Muscle layer of duodenum (tissue), 2 donors: ENCODE data around the gene MSL3B.

Experiments
- H3K27ac ChIP-seq: one replicate; pipeline ENCODE4 v1.7.0; 2013; ENCODE audit warnings: mild to moderate bottlenecking, low read length
- H3K27me3 ChIP-seq: one replicate; pipeline ENCODE4 v1.7.0; 2013; ENCODE audit warnings: low read depth, mild to moderate bottlenecking, control low read depth, low read length
- H3K36me3 ChIP-seq, 2 donors: one replicate each; pipeline ENCODE4 v1.7.0; 2013; ENCODE audit warnings: low read length in 2 of 2, control low read depth in 1 of 2, mild to moderate bottlenecking in 1 of 2; ENCODE audit not compliant: insufficient read depth in 2 of 2, control insufficient read depth in 1 of 2
- H3K4me1 ChIP-seq, 2 donors: one replicate each; pipeline ENCODE4 v1.7.0; 2013; ENCODE audit warnings: low read length in 2 of 2, mild to moderate bottlenecking in 2 of 2, control low read depth in 1 of 2, moderate library complexity in 1 of 2; ENCODE audit not compliant: insufficient read depth in 2 of 2, control insufficient read depth in 1 of 2
- H3K4me3 ChIP-seq, 2 donors: one replicate each; pipeline ENCODE4 v1.7.0; 2013; ENCODE audit warnings: low read length in 2 of 2, low read depth in 1 of 2, mild to moderate bottlenecking in 1 of 2
- H3K9me3 ChIP-seq, 2 donors: one replicate each; pipeline ENCODE4 v1.7.0; 2013; ENCODE audit warnings: low read length in 2 of 2, control low read depth in 1 of 2, mild to moderate bottlenecking in 1 of 2; ENCODE audit not compliant: control insufficient read depth in 1 of 2
- donor health status: healthy.

The MSL3B gene

DNA sequence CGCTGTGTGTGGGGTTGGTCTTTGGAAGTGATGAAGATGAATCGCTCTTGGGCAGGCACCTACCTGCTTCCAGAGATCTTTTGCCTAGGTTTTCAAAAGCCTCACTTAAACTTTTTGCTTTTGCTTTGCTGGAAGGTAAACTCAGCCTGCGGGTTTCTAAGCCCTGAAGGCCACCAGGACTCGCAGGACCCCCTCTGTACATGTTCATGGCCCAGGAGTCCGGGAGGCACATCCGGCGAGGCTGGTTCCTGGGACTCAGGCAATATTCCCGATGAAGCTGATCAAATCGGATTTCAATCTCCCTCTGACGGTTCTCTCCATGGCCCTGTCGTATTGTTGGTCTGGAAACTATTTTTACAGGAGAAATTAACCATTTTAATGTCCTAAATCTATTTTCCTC, 27.0 kb downstream of the MSL3B start:
- Histone ChIP-seq H3K4me3 (no peak overlapping the region), H3K4me1 (no peaks in the 10 kb centered on the region), H3K36me3 (no peaks in the 10 kb centered on the region), H3K27me3 (no peaks in the 10 kb centered on the region), H3K27ac (no peak overlapping the region), H3K9me3 (no peaks in the 10 kb centered on the region)

DNA sequence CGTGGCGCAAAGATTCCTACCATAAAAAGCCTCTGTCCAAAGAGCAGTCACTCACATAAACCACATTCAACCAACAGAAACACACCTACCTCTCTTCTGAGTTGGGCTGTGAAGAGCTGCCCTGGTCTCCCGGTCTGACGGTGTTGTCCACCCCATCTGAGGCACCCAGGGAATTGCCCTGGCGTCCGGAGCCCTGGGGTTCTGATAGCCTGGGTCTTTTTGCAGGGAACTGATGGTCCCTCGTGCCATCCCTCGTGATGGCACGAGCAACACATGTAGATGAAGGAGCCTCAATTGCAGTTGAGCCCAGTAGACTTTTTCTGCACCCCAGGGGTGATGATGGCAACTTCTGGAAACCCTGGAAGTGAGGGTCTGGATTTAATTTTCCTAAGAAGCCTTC, 27.7 kb downstream of the MSL3B start:
- H3K27ac ChIP-seq = no peak overlapping the region
- H3K27me3 ChIP-seq = no peaks in the 10 kb centered on the region
- no peaks in the 10 kb centered on the region for H3K9me3 ChIP-seq
- no peaks in the 10 kb centered on the region for H3K36me3 ChIP-seq
- no peaks in the 10 kb centered on the region for H3K4me1 ChIP-seq
- no peak overlapping the region for H3K4me3 ChIP-seq

DNA sequence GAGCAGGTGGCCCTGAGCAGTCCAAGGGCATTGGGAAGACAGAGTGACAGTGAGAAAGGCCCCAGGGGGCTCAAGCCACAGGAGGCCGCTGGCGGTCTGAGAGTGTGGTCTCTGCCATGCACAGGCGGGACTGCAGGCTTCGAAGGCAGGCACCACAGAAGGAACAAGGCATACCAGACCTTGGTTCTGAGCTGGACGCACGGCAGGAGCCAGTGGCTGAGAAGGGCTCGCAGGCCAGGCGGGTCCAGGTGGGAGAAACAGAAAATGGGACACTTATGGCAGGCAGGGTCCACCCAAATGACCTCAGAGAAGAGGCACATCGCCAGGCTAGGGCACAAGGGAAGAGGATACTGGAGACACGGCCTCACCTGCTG, 28.8 kb downstream of the MSL3B start:
- Histone ChIP-seq H3K4me3 (no peak overlapping the region), H3K27me3 (no peaks in the 10 kb centered on the region), H3K36me3 (no peaks in the 10 kb centered on the region), H3K4me1 (no peaks in the 10 kb centered on the region), H3K27ac (no peak overlapping the region), H3K9me3 (no peaks in the 10 kb centered on the region)

DNA sequence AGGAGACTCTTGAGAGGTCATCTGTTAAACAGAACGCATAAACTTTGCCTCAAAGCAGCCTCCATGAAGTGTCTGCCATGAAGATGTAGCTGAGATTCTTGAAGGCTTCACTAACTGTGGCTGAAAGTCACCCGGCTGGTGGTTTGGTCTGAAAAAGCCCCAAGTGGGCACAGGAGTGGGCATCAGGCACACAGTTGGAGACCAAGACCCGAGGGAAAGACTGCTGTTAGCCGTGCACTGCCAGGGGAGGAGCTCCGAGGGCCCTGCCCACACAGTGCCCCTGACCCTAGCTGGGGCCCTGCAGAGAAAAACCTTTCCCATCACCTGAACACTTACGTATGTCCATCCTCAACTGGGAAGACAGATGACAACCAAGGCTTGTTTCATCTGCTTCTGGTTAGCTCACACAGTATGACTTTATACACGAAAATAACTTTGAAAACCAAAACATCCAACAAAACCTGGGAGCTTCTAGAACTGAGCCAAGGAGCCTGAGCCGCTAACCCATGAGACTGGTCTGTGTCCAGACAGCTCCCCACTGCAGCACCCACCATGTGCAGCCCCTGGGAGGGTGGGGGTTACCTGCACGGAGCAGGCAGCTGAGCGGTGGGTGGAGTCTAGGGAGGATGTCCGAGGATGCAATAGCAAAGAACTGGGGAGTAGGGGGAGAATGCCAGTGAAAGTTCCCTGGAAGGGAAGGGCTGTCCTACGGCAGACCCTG, 29.3 kb downstream of the MSL3B start:
- H3K9me3 ChIP-seq = no peaks in the 10 kb centered on the region
- H3K4me1 ChIP-seq = no peaks in the 10 kb centered on the region
- H3K4me3 ChIP-seq = no peak overlapping the region
- H3K27ac ChIP-seq = no peak overlapping the region
- H3K27me3 ChIP-seq = no peaks in the 10 kb centered on the region
- no peaks in the 10 kb centered on the region for H3K36me3 ChIP-seq

DNA sequence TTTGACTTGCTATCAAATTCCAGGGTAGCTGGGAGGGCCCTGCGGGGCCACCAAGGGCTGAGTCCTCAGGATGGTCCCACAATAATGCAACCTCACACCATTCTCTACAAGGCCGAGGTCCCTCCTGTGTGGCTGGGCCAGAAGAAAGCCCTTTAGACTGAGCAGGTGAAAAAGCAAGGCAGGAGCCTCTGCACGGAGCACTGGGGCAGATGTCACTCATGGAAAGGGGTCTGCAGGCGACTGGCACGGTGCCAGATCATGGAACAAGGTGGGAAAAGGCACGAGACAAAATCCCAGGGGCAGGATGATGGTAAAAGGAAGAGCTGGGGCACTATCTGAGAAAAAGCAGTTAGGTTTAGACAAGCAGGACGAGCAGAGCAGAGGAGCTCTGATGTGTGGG, 29.9 kb downstream of the MSL3B start:
- Histone ChIP-seq H3K27me3 (no peaks in the 10 kb centered on the region), H3K4me1 (no peaks in the 10 kb centered on the region), H3K36me3 (no peaks in the 10 kb centered on the region), H3K27ac (no peak overlapping the region), H3K9me3 (no peaks in the 10 kb centered on the region), H3K4me3 (no peak overlapping the region)

DNA sequence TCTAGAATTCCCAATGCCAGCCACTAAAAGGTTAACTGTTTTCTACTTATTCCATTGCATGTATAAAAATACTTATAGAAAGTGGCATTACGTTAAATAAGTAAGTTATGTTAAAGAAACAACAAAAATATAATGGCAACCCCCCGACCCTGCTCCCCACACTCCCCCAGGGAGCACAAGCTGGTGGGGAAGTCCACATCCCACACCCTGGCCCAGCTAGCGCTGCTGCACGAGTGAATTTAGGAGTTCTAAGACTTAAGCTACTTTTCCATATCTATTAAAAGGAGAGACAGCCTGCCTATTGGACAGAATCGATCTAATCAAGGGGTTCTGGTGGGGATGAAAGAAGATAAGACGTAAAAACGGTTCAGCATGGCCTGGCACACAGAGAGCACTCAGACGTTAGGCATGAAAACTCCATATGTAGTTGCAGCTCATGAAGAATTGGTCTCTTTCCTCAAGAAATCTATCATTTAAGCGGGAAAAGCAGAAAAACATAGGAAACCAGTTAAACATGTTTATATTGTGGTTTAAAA, 30.4 kb downstream of the MSL3B start:
- no peaks in the 10 kb centered on the region for H3K9me3 ChIP-seq
- no peak overlapping the region for H3K27ac ChIP-seq
- H3K4me1 ChIP-seq = peaks cover 0 to 3% of the 10 kb centered on the region in 2 donors
- H3K36me3 ChIP-seq = no peaks in the 10 kb centered on the region
- H3K4me3 ChIP-seq = no peak overlapping the region
- H3K27me3 ChIP-seq = no peaks in the 10 kb centered on the region

DNA sequence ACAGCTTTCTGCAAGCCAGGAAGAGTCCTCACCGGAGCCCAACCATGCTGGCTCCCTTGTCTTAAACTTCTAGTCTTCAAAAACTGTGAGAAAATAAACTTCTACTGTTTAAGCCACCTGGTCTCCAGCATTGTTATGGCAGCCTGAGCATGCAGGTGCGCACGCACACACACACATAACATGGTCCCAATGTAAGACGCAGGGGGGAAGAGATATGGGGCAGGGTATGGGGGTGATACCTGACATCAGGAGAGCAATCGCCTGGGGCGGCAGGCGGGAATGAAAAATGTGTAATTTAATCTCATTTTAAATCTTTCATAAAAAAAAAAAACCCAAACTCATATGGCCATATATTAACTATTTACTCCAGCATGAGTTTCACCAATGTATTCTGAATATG, 31.8 kb downstream of the MSL3B start:
- no peaks in the 10 kb centered on the region for H3K36me3 ChIP-seq
- no peaks in the 10 kb centered on the region for H3K9me3 ChIP-seq
- no peaks in the 10 kb centered on the region for H3K27me3 ChIP-seq
- H3K4me1 ChIP-seq = peaks cover 0 to 6% of the 10 kb centered on the region in 2 donors
- H3K4me3 ChIP-seq = no peak overlapping the region
- H3K27ac ChIP-seq = no peak overlapping the region

DNA sequence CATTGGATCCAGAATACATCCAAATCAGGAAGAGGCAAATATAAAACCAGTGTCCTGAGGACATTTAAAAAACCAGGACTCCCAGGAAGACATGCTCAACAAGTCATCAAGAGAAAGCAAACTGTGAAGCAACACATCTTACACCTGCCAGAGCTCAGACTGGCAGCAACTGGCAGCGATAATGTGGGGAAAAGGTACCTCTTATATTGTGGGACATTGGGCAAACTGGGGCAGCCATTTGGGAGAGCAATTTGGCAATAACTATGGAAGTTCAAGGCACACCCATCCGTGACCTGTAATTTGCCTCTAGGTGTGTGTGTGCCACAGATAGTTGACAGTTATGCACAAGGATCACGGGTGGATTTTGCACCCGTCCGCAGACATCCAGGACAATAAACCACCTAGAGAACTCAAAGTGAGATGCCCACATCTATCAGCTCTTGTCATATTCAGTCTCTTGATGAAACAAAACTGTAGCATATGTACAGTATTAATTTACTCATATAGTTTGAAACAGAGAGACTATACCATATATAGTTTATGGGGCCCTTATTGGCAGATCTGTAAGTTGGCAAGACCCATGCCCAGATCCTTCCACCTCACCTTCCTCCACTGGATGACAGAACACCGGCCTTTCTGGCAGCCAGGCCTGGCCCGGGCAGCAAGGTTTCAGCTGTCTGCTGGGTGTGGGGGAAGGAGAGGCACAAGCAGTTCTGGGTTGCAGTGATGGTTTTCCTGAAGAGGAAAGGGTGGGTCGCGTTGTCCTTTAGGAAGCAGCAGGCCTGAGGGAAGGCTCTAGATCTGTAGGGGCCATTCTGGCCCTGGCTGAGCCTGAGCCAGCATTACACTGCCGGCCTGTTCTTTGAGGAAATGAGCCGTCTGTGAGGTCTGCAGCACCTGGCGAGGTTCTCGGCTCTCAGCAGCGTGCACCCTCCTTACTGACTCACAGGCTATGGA, 32.7 kb downstream of the MSL3B start:
- no peak overlapping the region for H3K4me3 ChIP-seq
- no peaks in the 10 kb centered on the region for H3K27me3 ChIP-seq
- no peaks in the 10 kb centered on the region for H3K9me3 ChIP-seq
- peaks cover 0 to 6% of the 10 kb centered on the region in 2 donors for H3K4me1 ChIP-seq
- no peak overlapping the region for H3K27ac ChIP-seq
- no peaks in the 10 kb centered on the region for H3K36me3 ChIP-seq

DNA sequence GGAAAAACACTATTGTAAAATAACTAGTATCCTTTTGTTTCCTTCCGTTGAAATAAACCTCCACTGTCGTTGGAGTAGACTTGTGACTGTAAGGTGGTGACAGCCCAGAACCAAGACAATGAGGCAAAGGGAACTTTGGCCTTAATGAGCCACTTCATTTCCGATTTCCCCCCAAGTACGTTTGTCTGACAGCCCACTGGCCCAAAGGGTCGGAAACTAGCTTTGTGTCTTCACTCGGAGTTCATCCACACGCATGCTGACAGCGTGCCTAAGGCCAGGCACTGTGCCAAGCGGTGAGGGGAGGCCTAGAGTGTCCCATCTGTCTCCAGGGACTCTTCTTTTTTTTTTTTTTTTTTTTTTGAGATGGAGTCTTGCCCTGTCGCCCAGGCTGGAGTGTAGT, 34.8 kb downstream of the MSL3B start:
- Histone ChIP-seq H3K9me3 (no peaks in the 10 kb centered on the region), H3K4me3 (no peak overlapping the region), H3K27ac (no peak overlapping the region), H3K4me1 (peaks cover 0 to 6% of the 10 kb centered on the region in 2 donors), H3K36me3 (no peaks in the 10 kb centered on the region), H3K27me3 (no peaks in the 10 kb centered on the region)

DNA sequence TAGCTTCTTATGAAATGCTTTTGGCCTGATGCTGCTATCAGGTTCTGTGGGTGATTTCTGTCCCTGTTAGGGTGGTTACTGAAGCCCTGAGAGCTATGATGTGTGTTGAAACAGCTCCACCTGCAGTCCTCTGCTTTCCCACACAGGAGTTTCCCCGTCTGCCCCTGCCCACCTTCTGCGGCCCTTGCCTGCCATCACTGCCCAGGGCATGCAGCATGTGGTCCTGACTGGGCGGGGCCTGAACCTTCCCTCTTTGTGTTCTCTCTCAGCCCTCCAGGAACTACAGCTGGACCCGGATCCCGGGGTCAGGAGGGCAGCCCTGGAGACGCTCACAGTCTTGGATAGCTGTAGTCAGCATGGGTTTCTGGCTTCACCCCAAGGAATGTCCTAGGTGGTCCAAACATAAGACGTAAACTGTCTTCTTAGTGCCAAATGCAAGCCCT, 35.3 kb downstream of the MSL3B start:
- peaks cover 0 to 6% of the 10 kb centered on the region in 2 donors for H3K4me1 ChIP-seq
- H3K4me3 ChIP-seq = no peak overlapping the region
- H3K27ac ChIP-seq = no peak overlapping the region
- H3K27me3 ChIP-seq = no peaks in the 10 kb centered on the region
- H3K9me3 ChIP-seq = no peaks in the 10 kb centered on the region
- H3K36me3 ChIP-seq = no peaks in the 10 kb centered on the region

DNA sequence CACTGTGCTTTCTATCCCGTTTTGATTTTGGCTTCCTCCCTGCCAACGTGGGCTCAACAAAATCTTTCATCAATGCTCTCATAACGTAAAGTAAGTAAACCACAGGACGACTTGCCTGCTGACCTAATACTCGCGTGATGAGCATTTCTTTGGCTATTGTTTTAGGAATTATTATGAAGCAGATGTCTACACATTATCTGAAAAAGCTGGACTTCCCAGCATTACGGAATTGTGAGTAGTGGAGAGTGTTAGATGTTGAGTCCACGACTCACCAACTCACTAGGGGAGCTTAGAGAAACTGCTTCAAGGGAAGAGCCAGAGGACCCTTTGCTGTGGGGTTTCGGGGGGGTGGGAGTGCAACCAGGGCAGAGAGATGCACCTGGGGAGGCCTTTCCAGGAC, 35.8 kb downstream of the MSL3B start:
- no peaks in the 10 kb centered on the region for H3K9me3 ChIP-seq
- no peak overlapping the region for H3K27ac ChIP-seq

More for the DNA sequence above, 35.8 kb downstream of the MSL3B start:
- peaks cover 0 to 6% of the 10 kb centered on the region in 2 donors for H3K4me1 ChIP-seq
- H3K27me3 ChIP-seq = no peaks in the 10 kb centered on the region
- H3K36me3 ChIP-seq = no peaks in the 10 kb centered on the region
- H3K4me3 ChIP-seq = no peak overlapping the region
